Lung (tissue), 13 donors: ENCODE data around the gene TAMALIN. TPM values are rescaled to one million over a fixed set of nuclear protein-coding genes. Genes with fewer than 3 reads are reported as not detected.

Experiments used
- ATAC-seq: fragments of 200-7000 bp; cut with Tn5 transposase; one replicate; pipeline ENCODE4 v1.9.1; 2020; ENCODE audit warnings: moderate number of reproducible peaks; ENCODE audit not compliant: insufficient read depth, low FRiP score
- DNase-seq, 3 donors: peaks; one replicate each; pipeline ENCODE4 v3.0.0-alpha.2; 2013 to 2017
- H3K27ac ChIP-seq, 2 donors: one replicate each; pipeline ENCODE4 v1.5.1; 2013; ENCODE audit warnings: mild to moderate bottlenecking in 2 of 2, moderate library complexity in 2 of 2, control low read depth in 1 of 2, inconsistent platforms in 1 of 2, low read depth in 1 of 2, low read length in 1 of 2
- H3K27me3 ChIP-seq, 3 donors: one replicate each; pipeline ENCODE4 v1.5.1; 2013; ENCODE audit warnings: low read length in 2 of 3; ENCODE audit not compliant: control insufficient read depth in 3 of 3, insufficient read depth in 3 of 3
- H3K36me3 ChIP-seq, 4 donors: one replicate each; pipeline ENCODE4 v1.5.1; 2013; ENCODE audit warnings: low read length in 4 of 4, mild to moderate bottlenecking in 1 of 4, moderate library complexity in 1 of 4; ENCODE audit not compliant: control insufficient read depth in 4 of 4, insufficient read depth in 4 of 4
- H3K4me1 ChIP-seq, 5 donors: one replicate each; pipeline ENCODE4 v1.5.1; 2013; ENCODE audit warnings: low read length in 5 of 5, mild to moderate bottlenecking in 2 of 5, moderate library complexity in 1 of 5; ENCODE audit not compliant: control insufficient read depth in 5 of 5, insufficient read depth in 5 of 5
- H3K4me3 ChIP-seq: one replicate; pipeline ENCODE4 v1.5.1; 2013; ENCODE audit warnings: mild to moderate bottlenecking, control low read depth, moderate library complexity
- H3K9ac ChIP-seq, 2 donors: one replicate each; pipeline ENCODE4 v1.5.1; 2013; ENCODE audit warnings: low read length in 2 of 2, control low read depth in 1 of 2; ENCODE audit not compliant: insufficient read depth in 1 of 2
- H3K9me3 ChIP-seq, 4 donors: one replicate each; pipeline ENCODE4 v1.5.1; 2013; ENCODE audit warnings: low read length in 3 of 4, mild to moderate bottlenecking in 1 of 4, moderate library complexity in 1 of 4; ENCODE audit not compliant: control insufficient read depth in 4 of 4, insufficient read depth in 3 of 4
- WGBS, 2 donors: extraction: QIAGEN DNeasy Blood & Tissue Kit; methylation state at CpG; one replicate each; pipeline ENCODE4 v1.1.7; 2013; 5-methylcytosine and 5-hydroxymethylcytosine counted together
- polyA plus RNA-seq, 2 donors: library from polyadenylated mRNA; stranded (reverse); fragments of 200-250 nt; gene quantifications; one replicate each; pipeline ENCODE4 v1.2.1, GENCODE V29; 2013
- small RNA-seq: library from RNA; depleted of rRNA; stranded (forward); fragments of <200 nt; gene quantifications from one replicate; pipeline ENCODE3, GENCODE V24; 2014; ENCODE audit warnings: low replicate concordance
- total RNA-seq, 2 donors: library from RNA; depleted of rRNA in 1 of 2; stranded (reverse); fragments of >200 nt in 1 of 2; gene quantifications; one replicate each; pipeline ENCODE4 v1.2.1, GENCODE V29; 2014 to 2021
- TF ChIP-seq, protein P1 (sequence below): IDR thresholded peaks from 2 replicates; pipeline ENCODE4 v1.5.1; 2012; ENCODE audit warnings: mild to moderate bottlenecking; ENCODE audit errors: control extremely low read depth, extremely low read depth
- donor health status: control.
- donor health status: control.
- donor health status: Bipolar disorder and iron deficiency.
- donor health status: healthy.
- donor health status: DM: yes; HTN: yes; CAD: no.

Gene TAMALIN
- total and polyA plus RNA-seq, 4 donors: 31.4 to 84.0 (median 60.4) TPM

DNA sequence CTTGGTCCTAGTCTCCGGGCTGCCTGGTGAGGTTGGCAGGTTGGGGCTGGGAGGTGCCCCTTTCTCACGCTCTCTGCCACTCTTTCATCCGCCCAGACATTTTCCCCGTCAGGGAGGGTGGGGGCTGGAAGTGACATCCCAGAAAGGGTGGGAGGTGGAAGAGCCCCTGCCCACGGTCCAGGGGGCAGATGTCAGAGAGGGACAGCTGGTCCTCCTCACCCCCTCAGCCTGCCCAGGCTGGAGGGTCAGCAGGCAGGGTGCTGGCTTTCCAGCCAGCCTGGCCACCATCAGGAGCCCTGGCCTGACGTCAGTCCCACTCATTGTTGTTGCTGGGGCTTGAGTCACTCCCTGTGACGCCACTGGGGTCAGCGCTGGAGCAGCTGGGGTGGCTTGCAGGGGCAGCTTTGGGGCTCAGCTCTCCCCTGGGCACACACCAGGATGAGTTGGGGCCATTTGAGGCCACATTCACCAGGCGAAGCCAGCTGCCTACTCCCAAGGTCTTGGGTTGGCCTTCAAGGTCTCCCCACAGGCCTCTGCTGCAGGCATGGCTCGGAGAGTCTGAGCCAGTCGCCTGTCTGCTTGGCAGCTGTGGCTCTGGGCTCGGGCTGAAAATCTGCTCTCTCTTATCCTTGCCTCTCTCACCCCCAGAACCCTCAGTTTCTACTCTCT is 57.4 kb downstream of the TAMALIN start:
- peak overlapping the region; percentile 4 to 47 for H3K27ac ChIP-seq
- peaks cover 0 to 2% (median 0%) of the 10 kb centered on the region in 3 donors for H3K27me3 ChIP-seq
- no peaks in the 10 kb centered on the region for H3K9me3 ChIP-seq
- whole genome bisulfite sequencing, 2 donors: 79 to 82% methylated on average over 12 of the region's 12 CpGs
- no peak overlapping the region for H3K9ac ChIP-seq
- H3K4me3 ChIP-seq: no peak overlapping the region
- peaks cover 0 to 3% (median under 1%) of the 10 kb centered on the region in 4 donors for H3K36me3 ChIP-seq
- peaks cover 0 to 6% (median 1%) of the 10 kb centered on the region in 5 donors for H3K4me1 ChIP-seq
- DNase-seq (no peak), ATAC-seq (no peak)
- TF ChIP-seq, protein P1, sequence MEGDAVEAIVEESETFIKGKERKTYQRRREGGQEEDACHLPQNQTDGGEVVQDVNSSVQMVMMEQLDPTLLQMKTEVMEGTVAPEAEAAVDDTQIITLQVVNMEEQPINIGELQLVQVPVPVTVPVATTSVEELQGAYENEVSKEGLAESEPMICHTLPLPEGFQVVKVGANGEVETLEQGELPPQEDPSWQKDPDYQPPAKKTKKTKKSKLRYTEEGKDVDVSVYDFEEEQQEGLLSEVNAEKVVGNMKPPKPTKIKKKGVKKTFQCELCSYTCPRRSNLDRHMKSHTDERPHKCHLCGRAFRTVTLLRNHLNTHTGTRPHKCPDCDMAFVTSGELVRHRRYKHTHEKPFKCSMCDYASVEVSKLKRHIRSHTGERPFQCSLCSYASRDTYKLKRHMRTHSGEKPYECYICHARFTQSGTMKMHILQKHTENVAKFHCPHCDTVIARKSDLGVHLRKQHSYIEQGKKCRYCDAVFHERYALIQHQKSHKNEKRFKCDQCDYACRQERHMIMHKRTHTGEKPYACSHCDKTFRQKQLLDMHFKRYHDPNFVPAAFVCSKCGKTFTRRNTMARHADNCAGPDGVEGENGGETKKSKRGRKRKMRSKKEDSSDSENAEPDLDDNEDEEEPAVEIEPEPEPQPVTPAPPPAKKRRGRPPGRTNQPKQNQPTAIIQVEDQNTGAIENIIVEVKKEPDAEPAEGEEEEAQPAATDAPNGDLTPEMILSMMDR: no peak

Small RNAs within 50 kb of the gene (small RNA-seq; reads per million reads assigned to genes)
- gene RNU6-574P: not detected

Other genes with a start within 250 kb of the TAMALIN start
- gene FIGNL2, start 158.2 kb upstream of the TAMALIN start, total RNA-seq: 1 to 10 TPM in 1 of 2 donors, under 1 TPM in 1; 0.89 to 1.9 TPM
- under 1 TPM; 0.33 to 0.71 TPM for gene FIGNL2, start 158.2 kb upstream of the TAMALIN start, polyA plus RNA-seq
- gene ANKRD33, start 118.8 kb upstream of the TAMALIN start, total RNA-seq: under 1 TPM; 0.14 to 0.21 TPM
- gene ANKRD33, start 118.8 kb upstream of the TAMALIN start, polyA plus RNA-seq: under 1 TPM; 0.24 to 0.50 TPM
- gene ACVRL1, start 99.4 kb upstream of the TAMALIN start, total RNA-seq: 100 to 1,000 TPM; 101 to 186 TPM
- gene ACVRL1, start 99.4 kb upstream of the TAMALIN start, polyA plus RNA-seq: 100 to 1,000 TPM in 1 of 2 donors, 10 to 100 TPM in 1; 76.1 to 130 TPM
- gene ACVR1B, start 55.2 kb upstream of the TAMALIN start, total RNA-seq: 10 to 100 TPM; 14.0 to 41.7 TPM
- 10 to 100 TPM; 14.3 to 27.7 TPM for gene ACVR1B, start 55.2 kb upstream of the TAMALIN start, polyA plus RNA-seq
- 10 to 100 TPM; 56.8 to 77.9 TPM for gene NR4A1, start 44.5 kb downstream of the TAMALIN start, total RNA-seq
- gene NR4A1, start 44.5 kb downstream of the TAMALIN start, polyA plus RNA-seq: 10 to 100 TPM; 45.1 to 67.3 TPM
- gene ATG101, start 63.0 kb downstream of the TAMALIN start, total RNA-seq: 10 to 100 TPM; 22.1 to 37.2 TPM
- gene ATG101, start 63.0 kb downstream of the TAMALIN start, polyA plus RNA-seq: 10 to 100 TPM; 36.2 to 64.3 TPM
- gene SMIM41, start 72.8 kb downstream of the TAMALIN start, total RNA-seq: 1 to 10 TPM; 2.2 to 6.5 TPM
- 1 to 10 TPM; 1.9 to 7.6 TPM for gene SMIM41, start 72.8 kb downstream of the TAMALIN start, polyA plus RNA-seq
- gene KRT80, start 185.1 kb downstream of the TAMALIN start, total RNA-seq: 10 to 100 TPM in 1 of 2 donors, 1 to 10 TPM in 1; 1.8 to 15.5 TPM
- 1 to 10 TPM; 7.2 to 9.9 TPM for gene KRT80, start 185.1 kb downstream of the TAMALIN start, polyA plus RNA-seq
- 1,000 to 10,000 TPM in 1 of 2 donors, 10 to 100 TPM in 1; 33.6 to 1,411 TPM for gene KRT7, start 226.3 kb downstream of the TAMALIN start, total RNA-seq
- 1,000 to 10,000 TPM; 1,201 to 1,415 TPM for gene KRT7, start 226.3 kb downstream of the TAMALIN start, polyA plus RNA-seq